RPMI8226 (cell line): ENCODE results near the gene TCFL5.
A peak's percentile ranks its signal among the peaks of the same experiment; 100 is the strongest.

ENCODE experiments used
- DNase-seq: peaks from one replicate; pipeline ENCODE4 v3.0.0-alpha.2; 2015

Gene TCFL5

GRCh38 chr20:62820962-62821725, 40.5 kb downstream of the TCFL5 start:
- no peak for DNase-seq

DNA sequence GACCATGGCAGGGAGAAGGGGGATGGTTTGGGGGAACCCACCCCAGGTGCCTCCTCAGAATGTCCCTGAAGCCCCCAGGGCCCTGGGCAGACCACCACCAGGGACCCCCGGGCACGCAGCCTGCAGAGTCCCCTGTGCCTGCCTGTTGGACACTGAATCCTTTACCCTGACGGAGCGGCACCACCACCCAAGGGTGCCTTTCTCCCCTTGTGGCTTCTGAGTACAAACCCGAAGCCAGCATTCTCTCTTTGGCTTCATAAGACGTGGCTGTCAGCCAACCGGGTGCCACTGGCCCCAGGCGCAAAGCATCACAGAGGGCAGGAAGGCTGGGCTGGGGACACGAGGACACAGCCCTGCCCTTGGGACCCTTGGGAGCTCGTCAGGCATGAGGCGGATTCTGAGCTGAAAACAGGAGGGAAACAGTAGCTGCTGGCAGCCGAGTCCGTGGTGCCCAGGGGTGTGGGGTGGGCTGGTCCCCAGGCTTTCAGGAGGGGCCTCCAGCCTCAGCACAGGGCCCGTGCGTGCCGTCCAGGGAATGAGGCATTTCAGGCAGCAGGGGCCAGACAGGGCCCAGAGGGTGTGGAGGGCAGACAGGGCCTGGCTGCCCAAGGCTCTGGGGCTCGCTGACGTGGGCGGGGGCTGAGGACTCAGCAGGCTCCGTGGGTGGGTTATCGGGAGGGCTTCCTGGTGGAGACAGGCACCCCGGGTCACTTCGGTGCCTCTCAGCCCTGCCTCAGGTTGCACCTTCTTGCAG, 41.2 kb downstream of the TCFL5 start:
- peak; percentile 55 for DNase-seq

DNA sequence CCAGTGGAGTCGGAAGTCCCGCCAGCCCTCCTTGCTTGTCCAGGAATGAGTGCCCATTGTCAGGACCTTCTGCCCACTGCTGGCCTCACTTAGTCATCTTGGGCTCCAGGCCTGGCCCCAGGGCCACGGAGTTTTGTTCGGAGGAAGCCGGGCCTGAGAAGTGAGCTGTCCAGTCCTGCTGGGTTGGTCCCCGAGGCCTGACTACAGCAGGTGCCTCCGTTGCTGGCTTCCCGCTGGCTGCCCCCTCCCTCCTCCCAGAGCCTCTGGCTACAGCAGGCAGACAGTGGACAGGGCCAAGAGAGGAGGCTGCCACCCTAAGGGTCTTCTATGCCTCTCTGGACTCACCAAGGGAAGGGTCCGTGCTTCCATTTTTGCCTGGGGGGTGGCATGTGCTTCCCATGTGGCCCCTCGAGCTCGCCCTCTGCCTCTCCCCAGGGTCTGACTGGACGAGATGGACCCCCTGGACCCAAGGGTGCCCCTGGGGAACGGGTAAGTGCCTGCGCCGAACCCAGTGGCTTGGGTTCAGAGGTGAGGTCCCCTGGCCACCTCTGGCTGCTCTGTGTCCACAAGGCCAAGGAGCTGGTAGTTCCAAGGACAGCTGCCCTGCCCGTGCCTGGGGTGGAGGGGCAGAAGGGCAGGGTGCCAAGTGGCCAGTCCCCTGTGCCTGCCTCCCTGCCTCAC, 42.0 kb downstream of the TCFL5 start:
- no peak for DNase-seq

DNA sequence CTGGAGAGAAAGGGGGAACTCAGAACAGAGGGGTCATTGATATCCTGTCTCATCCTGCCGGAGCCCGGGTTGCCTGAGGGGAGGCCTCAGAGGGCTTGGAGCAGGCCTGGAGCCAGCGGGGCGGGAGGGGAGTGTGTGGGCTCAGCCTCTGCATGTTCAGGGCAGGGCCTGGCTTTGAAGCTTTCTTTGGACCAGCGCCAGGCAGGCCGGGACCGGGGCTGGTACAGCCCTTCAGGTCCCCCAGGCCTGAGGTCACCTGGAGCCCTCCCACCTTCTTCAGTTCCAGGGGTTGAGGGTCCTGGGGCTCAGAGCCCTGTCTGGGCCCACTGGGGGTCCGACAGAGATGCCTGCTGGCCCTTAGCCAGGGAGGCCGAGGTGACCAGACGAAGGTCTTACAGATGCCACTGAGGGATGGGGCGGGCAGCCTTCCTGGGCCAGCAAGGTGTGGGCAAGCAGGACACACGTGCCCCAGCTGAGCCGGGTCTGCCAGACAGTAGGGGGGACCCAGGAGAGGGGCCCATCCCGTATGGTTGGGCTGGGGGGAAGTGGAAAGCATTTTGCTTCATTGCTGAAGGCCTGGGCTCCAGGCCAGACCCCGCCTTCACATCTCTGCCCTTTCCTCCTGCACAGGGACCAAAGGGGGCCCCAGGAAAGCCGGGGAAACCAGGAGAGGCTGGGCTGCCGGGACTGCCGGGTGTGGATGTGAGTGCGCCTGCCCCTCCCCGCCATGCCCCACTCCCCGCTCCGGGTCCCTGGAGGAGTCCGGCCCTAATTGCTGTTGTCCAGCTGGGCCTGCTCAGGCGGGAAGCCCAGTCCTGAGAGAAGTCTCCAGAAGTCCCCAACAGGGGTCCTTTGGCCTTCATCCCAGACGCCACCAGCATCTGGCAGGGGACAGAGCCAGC, 42.8 kb downstream of the TCFL5 start:
- peak; percentile 37 for DNase-seq

GRCh38 chr20:62817975-62818591, 43.5 kb downstream of the TCFL5 start:
- DNase-seq: no peak

- no peak for DNase-seq
Measured at GRCh38 chr20:62816884-62817873, 44.4 kb downstream of the TCFL5 start, which contains the start of gene COL9A3. TSS of gene COL9A3 (plus strand) at chr20:62817050. CDS start at chr20:62817065, 15 bp downstream.

- peak; percentile 45 for DNase-seq
Measured at GRCh38 chr20:62816031-62816883, 45.4 kb downstream of the TCFL5 start.

DNA sequence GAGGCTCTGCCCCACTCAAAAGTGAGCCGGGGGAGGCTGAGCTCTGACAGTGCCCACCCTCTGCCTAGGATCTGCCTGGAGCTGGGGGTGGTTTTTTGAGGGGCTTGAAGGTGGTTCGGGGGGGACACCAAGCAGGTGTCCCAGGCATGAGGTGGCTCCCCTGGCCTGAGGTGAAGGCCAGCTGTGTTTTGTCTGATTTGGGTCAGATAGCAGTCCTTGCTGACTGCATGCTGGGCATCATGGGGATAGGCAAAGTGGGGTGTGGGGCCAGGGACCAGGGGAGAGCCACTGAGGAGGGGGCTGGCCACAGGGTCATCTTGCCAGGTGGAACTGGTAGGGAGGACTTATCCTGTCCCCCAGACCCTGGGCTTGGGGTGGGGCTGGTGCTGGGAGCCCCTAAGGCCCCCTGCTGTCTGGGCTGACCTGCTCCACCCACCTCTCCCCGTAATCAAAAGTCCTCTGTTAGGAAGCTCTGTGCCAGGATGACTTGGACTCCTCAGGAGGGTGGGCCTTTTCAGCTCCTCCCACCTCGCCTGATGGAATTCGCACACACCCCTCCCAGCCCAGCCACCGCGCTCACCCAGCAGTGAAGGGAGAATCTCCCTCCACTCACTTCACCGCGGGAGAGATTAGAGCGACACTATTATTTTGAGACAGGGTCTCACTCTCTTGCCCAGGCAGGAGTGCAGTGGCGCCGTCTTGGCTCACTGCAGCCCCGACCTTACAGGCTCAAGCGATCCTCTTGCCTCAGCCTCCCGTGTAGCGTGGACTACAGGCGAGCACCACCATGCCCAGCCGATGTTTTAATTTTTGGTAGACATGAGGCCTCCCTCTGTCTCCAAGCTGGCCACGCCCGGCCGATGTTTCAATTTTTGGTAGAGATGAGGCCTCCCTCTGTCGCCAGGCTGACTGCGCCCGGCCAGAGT, 46.3 kb downstream of the TCFL5 start:
- no peak for DNase-seq

- DNase-seq: no peak
Measured at GRCh38 chr20:62814709-62815065, 46.9 kb downstream of the TCFL5 start.

GRCh38 chr20:62814060-62814708, 47.4 kb downstream of the TCFL5 start:
- no peak for DNase-seq

DNA sequence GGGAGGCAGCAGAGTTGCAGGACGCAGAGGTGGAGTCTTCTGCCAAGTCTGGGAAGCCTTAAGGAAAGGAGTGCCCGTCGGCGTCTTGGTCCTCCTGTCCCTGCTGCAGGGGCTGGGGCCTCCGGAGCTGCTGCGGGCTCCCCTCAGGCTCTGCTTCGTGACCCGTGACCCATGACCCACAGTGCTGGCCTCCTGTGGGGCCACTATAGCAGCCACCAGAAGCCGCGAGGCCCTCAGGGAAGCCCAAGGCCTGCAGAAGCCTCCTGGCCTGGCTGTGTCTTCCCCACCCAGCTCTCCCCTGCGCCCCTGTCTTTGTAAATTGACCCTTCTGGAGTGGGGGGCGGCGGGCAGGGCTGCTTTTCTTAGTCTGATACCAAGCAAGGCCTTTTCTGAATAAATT, 48.0 kb downstream of the TCFL5 start:
- no peak for DNase-seq

- no peak for DNase-seq
Measured at GRCh38 chr20:62812907-62813200, 48.8 kb downstream of the TCFL5 start.

DNA sequence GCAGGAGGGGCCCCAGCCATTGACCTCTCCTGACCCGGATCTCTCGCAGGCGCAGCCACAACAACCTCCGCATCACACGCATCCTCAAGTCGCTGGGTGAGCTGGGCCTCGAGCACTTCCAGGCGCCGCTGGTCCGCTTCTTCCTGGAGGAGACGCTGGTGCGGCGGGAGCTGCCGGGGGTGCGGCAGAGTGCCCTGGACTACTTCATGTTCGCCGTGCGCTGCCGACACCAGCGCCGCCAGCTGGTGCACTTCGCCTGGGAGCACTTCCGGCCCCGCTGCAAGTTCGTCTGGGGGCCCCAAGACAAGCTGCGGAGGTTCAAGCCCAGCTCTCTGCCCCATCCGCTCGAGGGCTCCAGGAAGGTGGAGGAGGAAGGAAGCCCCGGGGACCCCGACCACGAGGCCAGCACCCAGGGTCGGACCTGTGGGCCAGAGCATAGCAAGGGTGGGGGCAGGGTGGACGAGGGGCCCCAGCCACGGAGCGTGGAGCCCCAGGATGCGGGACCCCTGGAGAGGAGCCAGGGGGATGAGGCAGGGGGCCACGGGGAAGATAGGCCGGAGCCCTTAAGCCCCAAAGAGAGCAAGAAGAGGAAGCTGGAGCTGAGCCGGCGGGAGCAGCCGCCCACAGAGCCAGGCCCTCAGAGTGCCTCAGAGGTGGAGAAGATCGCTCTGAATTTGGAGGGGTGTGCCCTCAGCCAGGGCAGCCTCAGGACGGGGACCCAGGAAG, 49.3 kb downstream of the TCFL5 start:
- no peak for DNase-seq

GRCh38 chr20:62811720-62812119, 49.9 kb downstream of the TCFL5 start:
- DNase-seq: no peak

DNA sequence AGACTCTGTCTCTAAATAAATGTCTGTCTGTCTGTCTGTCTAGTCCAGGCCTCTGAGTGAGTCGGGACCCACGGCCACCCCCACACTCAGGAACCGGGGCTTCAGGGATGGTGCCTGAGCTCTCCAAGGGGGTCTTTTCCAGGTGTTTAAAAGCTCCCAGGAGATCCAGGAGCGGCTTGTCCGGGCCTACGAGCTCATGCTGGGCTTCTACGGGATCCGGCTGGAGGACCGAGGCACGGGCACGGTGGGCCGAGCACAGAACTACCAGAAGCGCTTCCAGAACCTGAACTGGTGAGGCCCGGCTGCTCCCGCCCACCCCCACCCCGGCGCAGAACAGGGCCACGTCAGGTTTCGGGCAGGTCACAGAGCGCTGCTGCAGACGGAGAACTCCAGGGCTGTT, 50.3 kb downstream of the TCFL5 start:
- DNase-seq: no peak

DNA sequence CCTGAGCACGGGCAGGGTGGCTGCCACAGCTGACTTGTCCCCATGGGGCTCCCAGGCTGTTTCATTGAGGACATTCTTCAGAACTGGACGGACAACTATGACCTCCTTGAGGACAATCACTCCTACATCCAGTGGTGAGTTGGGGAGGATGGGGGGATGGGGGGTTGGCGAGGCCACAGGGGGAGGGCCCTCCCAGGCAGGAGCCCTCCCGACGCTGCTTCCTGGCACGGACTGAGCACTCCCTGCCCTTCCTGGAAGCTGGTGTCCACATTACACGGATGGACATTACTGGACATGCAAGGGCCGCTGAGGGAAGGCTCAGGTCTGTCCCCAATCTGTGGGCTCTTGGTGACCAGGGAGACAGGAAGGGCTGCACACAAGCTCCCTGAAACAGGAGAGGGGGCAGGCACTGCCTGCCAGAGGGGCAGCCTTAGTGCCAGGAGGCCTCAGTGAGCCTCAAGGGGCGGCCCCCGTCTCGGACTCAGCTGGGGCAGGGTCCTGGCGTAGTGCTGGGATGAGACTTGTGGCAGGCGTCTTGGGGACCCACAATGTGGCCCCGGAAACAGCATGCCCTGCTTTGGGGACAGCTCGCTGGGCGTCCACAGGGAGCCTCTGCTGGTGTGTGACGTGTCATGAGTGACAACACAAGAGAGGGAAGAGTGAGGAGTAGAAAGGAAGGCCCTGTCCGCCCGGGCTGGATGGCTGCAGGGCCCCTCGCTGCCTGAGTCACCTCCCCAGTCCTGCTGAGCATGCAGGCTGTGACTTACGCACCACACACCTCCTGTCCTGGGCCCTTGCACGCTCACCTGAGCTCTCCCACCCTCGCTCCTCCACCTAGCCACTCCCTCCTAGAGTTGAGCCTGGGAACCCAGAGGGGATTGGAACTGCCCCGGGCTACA, 51.8 kb downstream of the TCFL5 start:
- DNase-seq: no peak
